SKM-1 (cell line): ENCODE data around the gene IL9.

Experiments
- DNase-seq: peaks from one replicate; lab custom pipeline; 2025; ENCODE audit not compliant: unreplicated experiment; lab: John Stamatoyannopoulos, UW

Gene IL9

GRCh38 chr5:135891791-135892190 is 3.9 kb downstream of the IL9 start:
- DNase-seq: no peak

GRCh38 chr5:135891268-135891667 is 4.4 kb downstream of the IL9 start:
- DNase-seq: no peak

- DNase-seq: no peak
These were observed 4.8 kb downstream of the IL9 start for GRCh38 chr5:135890867-135891266.

GRCh38 chr5:135890296-135890695 is 5.3 kb downstream of the IL9 start:
- DNase-seq: no peak

- no peak for DNase-seq
These were observed 7.6 kb downstream of the IL9 start for GRCh38 chr5:135887881-135888614.

- DNase-seq: peak; percentile 56
These were observed 8.2 kb downstream of the IL9 start for GRCh38 chr5:135887447-135887864.

- DNase-seq: no peak
These were observed 9.5 kb downstream of the IL9 start for GRCh38 chr5:135886136-135886535.

- no peak for DNase-seq
These were observed 10.6 kb downstream of the IL9 start for GRCh38 chr5:135885031-135885430.

GRCh38 chr5:135883441-135883840 is 12.2 kb downstream of the IL9 start:
- no peak for DNase-seq

GRCh38 chr5:135883026-135883425 is 12.6 kb downstream of the IL9 start:
- no peak for DNase-seq

- DNase-seq: no peak
These were observed 13.8 kb downstream of the IL9 start for GRCh38 chr5:135881819-135882218.

- DNase-seq: no peak
These were observed 14.4 kb downstream of the IL9 start for GRCh38 chr5:135881244-135881643.

GRCh38 chr5:135880801-135881200 is 14.8 kb downstream of the IL9 start:
- DNase-seq: no peak

GRCh38 chr5:135880278-135880677 is 15.4 kb downstream of the IL9 start:
- DNase-seq: no peak

- DNase-seq: no peak
These were observed 16.1 kb downstream of the IL9 start for GRCh38 chr5:135879591-135879990.

GRCh38 chr5:135878156-135878620 is 17.5 kb downstream of the IL9 start:
- no peak for DNase-seq

GRCh38 chr5:135877570-135878155 is 18.0 kb downstream of the IL9 start:
- no peak for DNase-seq

GRCh38 chr5:135876146-135876545 is 19.5 kb downstream of the IL9 start:
- no peak for DNase-seq

GRCh38 chr5:135875567-135875966 is 20.1 kb downstream of the IL9 start:
- DNase-seq: no peak

GRCh38 chr5:135874461-135874860 is 21.2 kb downstream of the IL9 start:
- no peak for DNase-seq

- no peak for DNase-seq
These were observed 21.8 kb downstream of the IL9 start for GRCh38 chr5:135873831-135874230.

GRCh38 chr5:135871268-135871915 is 24.2 kb downstream of the IL9 start:
- DNase-seq: no peak
